Measurements from ENCODE around the gene GJC1.

Gene GJC1

GRCh38 chr17:44801880-44802279, 28.2 kb downstream of the GJC1 start:
- no peak for DNase-seq (ENCODE audit: low read depth, low spot score)

GRCh38 chr17:44798356-44798755, 31.7 kb downstream of the GJC1 start:
- no peak for DNase-seq (ENCODE audit: low read depth, low spot score)

- no peak for DNase-seq (ENCODE audit: low read depth, low spot score)
These were observed 32.3 kb downstream of the GJC1 start for GRCh38 chr17:44797802-44798201.

- no peak for DNase-seq (ENCODE audit: low read depth, low spot score)
These were observed 33.4 kb downstream of the GJC1 start for GRCh38 chr17:44796731-44797130.

DNA sequence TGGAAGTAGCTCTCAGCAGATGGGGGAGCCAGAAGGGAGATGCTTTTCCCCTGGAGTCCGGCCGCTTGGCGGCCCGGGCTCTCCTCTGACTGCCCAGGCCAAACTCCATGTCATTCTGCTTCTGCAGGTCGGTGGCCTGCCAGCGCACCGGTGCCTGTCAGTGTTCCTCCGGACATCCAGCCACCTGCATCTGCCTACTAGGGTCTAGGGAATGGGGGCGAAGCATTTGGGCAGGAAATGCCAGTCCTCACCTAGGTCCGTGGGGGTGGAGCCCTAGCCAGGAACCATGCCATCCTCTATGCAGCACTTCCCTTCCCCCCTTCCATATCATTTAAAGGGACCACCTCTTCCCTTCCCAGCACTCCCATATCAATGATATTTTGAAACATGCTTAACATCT, 34.2 kb downstream of the GJC1 start:
- no peak for DNase-seq (ENCODE audit: low read depth, low spot score)

DNA sequence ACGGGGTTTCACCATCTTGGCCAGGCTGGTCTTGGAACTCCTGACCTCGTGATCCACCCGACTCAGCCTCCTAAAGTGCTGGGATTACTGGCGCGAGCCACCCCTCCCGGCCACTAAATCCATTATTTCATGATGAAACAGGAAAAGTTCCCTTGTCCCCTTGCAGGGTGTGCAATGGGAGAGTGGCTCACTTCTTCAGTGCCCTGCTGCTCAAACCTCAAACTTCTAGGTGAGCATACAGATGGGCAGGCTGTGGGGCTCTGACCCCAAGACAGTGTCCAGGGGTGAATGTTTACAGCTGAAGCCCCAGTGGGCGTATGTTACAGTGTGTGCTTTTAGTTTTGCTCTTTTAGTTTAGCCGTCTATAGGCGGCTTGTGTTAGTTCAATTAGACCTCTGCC, 34.7 kb downstream of the GJC1 start:
- no peak for DNase-seq (ENCODE audit: low read depth, low spot score)

- no peak for DNase-seq (ENCODE audit: low read depth, low spot score)
These were observed 35.2 kb downstream of the GJC1 start for GRCh38 chr17:44794851-44795413.

GRCh38 chr17:44793885-44794842, 35.9 kb downstream of the GJC1 start:
- DNase-seq (ENCODE audit: low read depth, low spot score) = no peak

DNA sequence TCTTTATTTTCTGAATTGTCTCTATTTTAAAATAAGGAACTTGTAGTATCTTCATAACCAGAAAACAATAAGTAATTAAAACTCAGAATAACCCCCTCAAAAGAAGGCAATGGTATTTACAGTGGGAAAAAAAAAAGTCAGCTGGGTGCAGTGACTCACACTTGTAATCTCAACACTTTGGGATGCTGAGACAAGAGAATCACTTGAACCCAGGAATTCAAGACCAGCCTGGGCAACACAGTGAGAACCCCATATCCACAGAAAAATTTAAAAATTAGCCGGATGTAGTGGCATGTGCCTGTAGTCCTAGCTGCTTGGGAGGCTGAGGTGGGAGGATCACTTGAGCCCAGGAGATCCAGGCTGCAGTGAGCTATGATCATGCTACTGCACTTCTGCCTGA, 37.8 kb downstream of the GJC1 start:
- no peak for DNase-seq (ENCODE audit: low read depth, low spot score)

DNA sequence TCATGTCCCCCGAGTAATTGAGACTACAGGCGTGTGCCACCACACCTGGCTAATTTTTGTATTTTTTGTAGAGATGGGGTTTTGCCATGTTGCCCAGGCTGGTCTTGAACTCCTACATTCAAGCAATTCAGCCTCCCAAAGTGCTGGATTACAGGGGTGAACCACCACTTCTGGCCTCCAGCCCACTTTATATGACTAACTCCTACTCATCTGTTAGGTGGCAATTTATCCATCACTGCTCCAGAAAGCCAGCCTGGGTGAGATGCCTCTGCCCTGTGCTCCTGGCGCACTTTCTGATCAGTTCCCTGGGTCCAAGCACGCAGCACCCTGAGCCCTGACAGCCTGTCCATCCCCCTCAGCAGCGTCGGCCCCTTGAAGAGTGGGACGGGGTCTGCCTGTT, 41.9 kb downstream of the GJC1 start:
- no peak for DNase-seq (ENCODE audit: low read depth, low spot score)

DNA sequence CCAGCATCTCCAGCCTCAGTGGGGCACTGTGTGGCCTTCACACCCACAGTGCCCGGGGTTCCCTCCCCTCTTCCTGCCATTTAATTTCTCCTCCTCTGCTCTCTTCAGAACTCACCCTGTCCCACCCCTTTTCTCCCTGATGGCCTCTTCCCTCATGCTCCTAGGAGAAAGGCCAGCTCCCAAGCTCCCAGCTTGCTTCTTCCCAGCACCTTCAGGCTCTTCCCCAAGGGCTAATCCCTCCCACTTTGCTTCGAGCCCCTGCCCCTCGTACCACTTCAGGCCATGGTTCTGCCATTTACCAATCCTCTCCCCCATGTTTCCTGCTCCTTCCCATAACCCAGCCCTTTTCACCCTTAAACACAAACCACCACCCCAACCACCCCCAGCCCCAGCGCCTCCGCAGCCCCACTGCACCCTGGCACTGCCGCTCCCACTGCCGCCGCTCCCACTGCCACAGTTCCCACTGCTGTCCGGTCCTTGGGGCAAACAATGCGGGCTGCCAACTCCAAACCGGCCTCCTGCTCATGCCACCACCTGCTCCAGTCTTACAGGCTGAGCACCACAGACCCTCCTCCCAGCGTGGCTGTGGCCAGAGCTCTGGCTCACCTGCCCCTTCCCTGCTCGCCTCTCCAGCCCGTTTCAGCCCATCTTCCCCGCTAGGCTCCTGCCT, 42.7 kb downstream of the GJC1 start:
- DNase-seq (ENCODE audit: low read depth, low spot score) = no peak

DNA sequence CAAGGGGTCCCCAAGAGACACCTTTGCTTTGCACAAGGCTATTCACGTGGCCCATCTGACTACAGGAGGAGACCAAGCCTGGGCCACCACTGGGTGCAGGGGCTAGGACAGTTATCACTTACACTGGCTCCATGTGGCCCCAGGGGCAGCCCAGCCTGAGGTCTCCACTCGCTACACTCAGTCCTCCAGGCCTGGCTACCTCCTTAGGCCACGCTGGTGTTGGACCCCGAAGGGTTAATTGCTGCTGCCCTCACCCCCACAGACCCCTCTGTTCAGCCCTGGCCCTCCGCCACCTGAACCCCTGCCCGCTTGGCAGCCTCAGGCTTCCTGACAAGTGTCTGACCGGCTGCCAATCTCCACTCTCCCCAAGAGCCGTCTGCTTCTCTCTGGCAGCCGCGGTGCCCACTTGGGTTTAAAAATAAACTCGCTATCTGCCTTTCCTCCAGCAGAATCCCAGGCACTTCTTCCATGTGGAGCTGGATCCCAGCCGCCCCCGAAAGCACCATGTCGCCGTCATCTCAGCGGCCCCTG, 43.5 kb downstream of the GJC1 start:
- DNase-seq (ENCODE audit: low read depth, low spot score) = no peak

GRCh38 chr17:44785921-44786320, 44.2 kb downstream of the GJC1 start:
- DNase-seq (ENCODE audit: low read depth, low spot score) = no peak

- no peak for DNase-seq (ENCODE audit: low read depth, low spot score)
These were observed 47.7 kb downstream of the GJC1 start for GRCh38 chr17:44782326-44782850.

DNA sequence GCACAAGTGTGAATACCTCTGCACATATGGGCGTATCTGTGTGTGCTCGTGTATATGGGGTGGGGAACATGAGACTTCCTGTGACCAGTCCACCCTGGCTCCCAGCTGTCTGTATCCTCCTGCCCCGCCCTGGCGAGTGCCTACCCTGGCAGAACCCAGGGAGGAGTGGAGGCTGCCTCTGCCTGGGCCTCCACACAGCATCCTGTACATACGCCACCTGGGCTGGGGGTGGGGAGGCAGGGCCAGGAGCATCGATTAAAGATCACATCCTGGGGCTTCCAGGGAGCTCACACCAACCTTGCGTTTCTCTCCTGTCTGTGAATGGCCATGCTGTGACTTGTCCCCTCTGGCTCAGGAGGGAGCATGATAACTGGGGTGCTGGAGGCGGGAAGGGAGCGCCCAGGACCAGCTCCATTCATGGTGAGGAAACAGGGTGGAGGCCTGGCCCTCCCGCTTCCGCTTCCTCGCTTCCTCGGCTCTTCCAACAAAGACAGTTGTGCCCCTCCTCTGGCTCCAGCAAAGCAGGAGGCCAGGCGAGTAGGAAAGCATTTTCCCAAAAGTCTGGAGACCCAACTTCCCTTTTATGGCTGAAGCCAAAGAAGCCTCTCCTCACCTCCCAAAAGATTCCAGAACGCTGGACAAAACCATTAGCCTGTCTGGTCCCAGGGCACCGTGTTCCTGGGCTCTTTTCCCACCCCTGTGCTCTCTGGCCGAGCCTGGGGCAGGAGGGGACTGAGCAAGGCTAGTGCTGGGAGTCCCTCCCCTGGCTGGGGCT, 48.3 kb downstream of the GJC1 start:
- DNase-seq (ENCODE audit: low read depth, low spot score) = no peak

GRCh38 chr17:44780845-44781480, 49.1 kb downstream of the GJC1 start:
- no peak for DNase-seq (ENCODE audit: low read depth, low spot score)

GRCh38 chr17:44780161-44780560, 49.9 kb downstream of the GJC1 start:
- no peak for DNase-seq (ENCODE audit: low read depth, low spot score)

- DNase-seq (ENCODE audit: low read depth, low spot score) = peak; percentile 57
These were observed 50.7 kb downstream of the GJC1 start for GRCh38 chr17:44779211-44780025.

- DNase-seq (ENCODE audit: low read depth, low spot score) = no peak
These were observed 51.4 kb downstream of the GJC1 start for GRCh38 chr17:44778656-44779210.
